ENCODE measurements around the gene PRR20D.
"Not testable (repeated sequence)": the region's sequence is repeated elsewhere in the genome, so short reads cannot be mapped to it uniquely, and the experiment has no call there.

PRR20D gene

DNA sequence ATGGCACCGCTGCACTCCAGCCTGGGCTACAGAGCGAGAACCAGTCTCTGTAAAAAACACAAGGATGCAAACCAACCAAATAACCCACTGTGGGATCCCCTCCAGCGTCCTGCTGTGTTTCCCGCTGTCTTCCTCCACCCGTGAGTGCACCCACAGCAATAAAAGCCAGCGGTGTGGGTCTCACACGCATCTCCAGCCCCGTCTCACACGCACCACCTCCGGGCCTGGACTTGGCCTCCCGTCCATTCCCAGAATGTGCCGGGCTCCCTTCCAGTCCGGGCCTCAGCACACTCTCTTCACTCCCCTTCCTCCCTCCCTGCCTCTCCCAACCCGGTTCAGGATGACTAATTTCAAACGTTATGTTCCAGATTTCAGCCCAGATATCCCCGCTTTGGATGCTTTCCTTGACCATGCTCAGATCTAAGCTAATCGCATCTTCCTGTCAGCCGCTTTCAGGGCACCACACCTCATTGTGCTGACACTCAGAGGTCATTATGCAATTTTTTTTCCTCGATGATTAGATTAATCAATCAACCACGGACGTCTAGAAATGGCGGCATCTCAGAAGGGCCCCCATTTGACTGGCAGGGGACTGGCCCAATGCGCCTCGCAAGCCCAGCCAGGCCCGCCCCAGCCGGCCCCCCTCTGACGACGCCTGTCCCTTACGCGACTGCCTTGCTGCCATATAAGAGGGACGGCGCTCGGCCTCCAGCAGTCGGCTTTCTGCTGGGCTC, 20.0 kb upstream of the PRR20D start, which contains the start of gene PRR20A:
TSS of gene PRR20A (plus strand) at position 684 of the 734 bp plus-strand sequence. CDS start 387 bp downstream, outside the sequence.
- not testable (repeated sequence) for H3K27me3 ChIP-seq (ENCODE audit: control insufficient read depth in 3 of 3, insufficient read depth in 3 of 3, low read depth in 1 of 3, low read length in 3 of 3); H3K9me3 ChIP-seq (replicated peaks in 1 of 2; ENCODE audit: control insufficient read depth in 2 of 2, insufficient read depth in 1 of 2, low read depth in 1 of 2, low read length in 2 of 2); H2BK12ac ChIP-seq (ENCODE audit: low read length); H2AK5ac ChIP-seq (ENCODE audit: low read depth, low read length); H3K18ac ChIP-seq (ENCODE audit: low read length); H3K27ac ChIP-seq (replicated peaks; ENCODE audit: low read length); H3K14ac ChIP-seq (ENCODE audit: low read length); H4K8ac ChIP-seq (ENCODE audit: low read depth, low read length); H3K4me3 ChIP-seq (ENCODE audit: low read length in 2 of 2); H4K91ac ChIP-seq (ENCODE audit: low read depth, low read length, poor library complexity); DNase-seq (ENCODE audit: low spot score); H3K36me3 ChIP-seq (replicated peaks in 1 of 2; ENCODE audit: control insufficient read depth in 2 of 2, insufficient read depth in 2 of 2, low read length in 2 of 2); H3K23ac ChIP-seq (ENCODE audit: low read depth, low read length, poor library complexity); H3K79me1 ChIP-seq (ENCODE audit: low read depth, low read length); H2BK5ac ChIP-seq (ENCODE audit: low read length); H2BK15ac ChIP-seq (ENCODE audit: low read length); H2AFZ ChIP-seq (ENCODE audit: low read length); H3K4ac ChIP-seq (ENCODE audit: low read length); H3K4me2 ChIP-seq (ENCODE audit: insufficient read depth, low read length, poor library complexity, severe bottlenecking); H3K9ac ChIP-seq (ENCODE audit: low read depth, low read length, poor library complexity); H2BK120ac ChIP-seq (ENCODE audit: low read depth, low read length); H3K4me1 ChIP-seq (ENCODE audit: control insufficient read depth in 2 of 2, insufficient read depth in 1 of 2, low read depth in 1 of 2, low read length in 2 of 2)
- WGBS, 2 donors (ENCODE audit: extremely low coverage in 2 of 2, insufficient read length in 2 of 2, insufficient replicate concordance in 1 of 2) = no CpG with 5 or more reads among the region's 34 CpGs

DNA sequence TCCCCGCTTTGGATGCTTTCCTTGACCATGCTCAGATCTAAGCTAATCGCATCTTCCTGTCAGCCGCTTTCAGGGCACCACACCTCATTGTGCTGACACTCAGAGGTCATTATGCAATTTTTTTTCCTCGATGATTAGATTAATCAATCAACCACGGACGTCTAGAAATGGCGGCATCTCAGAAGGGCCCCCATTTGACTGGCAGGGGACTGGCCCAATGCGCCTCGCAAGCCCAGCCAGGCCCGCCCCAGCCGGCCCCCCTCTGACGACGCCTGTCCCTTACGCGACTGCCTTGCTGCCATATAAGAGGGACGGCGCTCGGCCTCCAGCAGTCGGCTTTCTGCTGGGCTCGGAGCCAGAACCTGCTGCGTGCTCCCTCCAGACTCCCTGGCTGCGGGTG, 13.2 kb upstream of the PRR20D start, which contains the start of gene PRR20B:
TSS of gene PRR20B (plus strand) at position 301 of the 400 bp plus-strand sequence. CDS start 387 bp downstream, outside the sequence.
- not testable (repeated sequence) for H3K18ac ChIP-seq (ENCODE audit: low read length); H3K14ac ChIP-seq (ENCODE audit: low read length); H4K91ac ChIP-seq (ENCODE audit: low read depth, low read length, poor library complexity); H2AFZ ChIP-seq (ENCODE audit: low read length); H2AK5ac ChIP-seq (ENCODE audit: low read depth, low read length); H3K27me3 ChIP-seq (ENCODE audit: control insufficient read depth in 3 of 3, insufficient read depth in 3 of 3, low read depth in 1 of 3, low read length in 3 of 3); H3K36me3 ChIP-seq (replicated peaks in 1 of 2; ENCODE audit: control insufficient read depth in 2 of 2, insufficient read depth in 2 of 2, low read length in 2 of 2); H2BK120ac ChIP-seq (ENCODE audit: low read depth, low read length); H3K27ac ChIP-seq (replicated peaks; ENCODE audit: low read length); H2BK5ac ChIP-seq (ENCODE audit: low read length); H3K4ac ChIP-seq (ENCODE audit: low read length); H3K9ac ChIP-seq (ENCODE audit: low read depth, low read length, poor library complexity); DNase-seq (ENCODE audit: low spot score); H2BK15ac ChIP-seq (ENCODE audit: low read length); H3K4me1 ChIP-seq (ENCODE audit: control insufficient read depth in 2 of 2, insufficient read depth in 1 of 2, low read depth in 1 of 2, low read length in 2 of 2); H3K79me1 ChIP-seq (ENCODE audit: low read depth, low read length); H3K23ac ChIP-seq (ENCODE audit: low read depth, low read length, poor library complexity); H4K8ac ChIP-seq (ENCODE audit: low read depth, low read length); H3K4me2 ChIP-seq (ENCODE audit: insufficient read depth, low read length, poor library complexity, severe bottlenecking); H3K9me3 ChIP-seq (replicated peaks in 1 of 2; ENCODE audit: control insufficient read depth in 2 of 2, insufficient read depth in 1 of 2, low read depth in 1 of 2, low read length in 2 of 2); H2BK12ac ChIP-seq (ENCODE audit: low read length); H3K4me3 ChIP-seq (ENCODE audit: low read length in 2 of 2)
- no CpG with 5 or more reads among the region's 22 CpGs for WGBS, 2 donors (ENCODE audit: extremely low coverage in 2 of 2, insufficient read length in 2 of 2, insufficient replicate concordance in 1 of 2)

DNA sequence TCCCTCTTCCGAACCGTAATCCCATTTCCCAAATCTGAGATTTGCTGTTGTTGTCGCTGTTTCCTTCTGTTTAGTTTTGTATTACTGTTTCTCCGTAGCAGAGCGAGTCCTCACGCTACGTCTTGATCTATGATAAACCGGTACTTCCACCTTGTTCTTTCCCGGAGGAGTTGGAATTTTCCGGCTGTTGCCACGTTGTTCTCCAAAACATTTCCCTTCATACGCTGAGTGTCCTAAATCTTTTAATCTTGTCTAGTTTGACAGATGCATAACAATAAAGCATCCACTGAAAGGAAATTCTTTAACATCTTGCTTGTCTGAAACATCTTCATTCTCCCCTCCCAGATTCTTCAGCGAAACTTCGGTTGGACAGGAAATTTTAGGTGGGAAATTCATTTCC, 12.3 kb upstream of the PRR20D start:
- H3K36me3 ChIP-seq (replicated peaks in 1 of 2; ENCODE audit: control insufficient read depth in 2 of 2, insufficient read depth in 2 of 2, low read length in 2 of 2); H2BK120ac ChIP-seq (ENCODE audit: low read depth, low read length); H3K27ac ChIP-seq (replicated peaks; ENCODE audit: low read length); H2BK5ac ChIP-seq (ENCODE audit: low read length); H3K27me3 ChIP-seq (ENCODE audit: control insufficient read depth in 3 of 3, insufficient read depth in 3 of 3, low read depth in 1 of 3, low read length in 3 of 3); H2AFZ ChIP-seq (ENCODE audit: low read length); H3K79me1 ChIP-seq (ENCODE audit: low read depth, low read length); H2AK5ac ChIP-seq (ENCODE audit: low read depth, low read length); DNase-seq (ENCODE audit: low spot score); H3K4me1 ChIP-seq (ENCODE audit: control insufficient read depth in 2 of 2, insufficient read depth in 1 of 2, low read depth in 1 of 2, low read length in 2 of 2); H4K91ac ChIP-seq (ENCODE audit: low read depth, low read length, poor library complexity); H3K4me2 ChIP-seq (ENCODE audit: insufficient read depth, low read length, poor library complexity, severe bottlenecking); H3K23ac ChIP-seq (ENCODE audit: low read depth, low read length, poor library complexity); H3K4me3 ChIP-seq (ENCODE audit: low read length in 2 of 2); H2BK12ac ChIP-seq (ENCODE audit: low read length); H2BK15ac ChIP-seq (ENCODE audit: low read length); H3K18ac ChIP-seq (ENCODE audit: low read length); H3K14ac ChIP-seq (ENCODE audit: low read length); H4K8ac ChIP-seq (ENCODE audit: low read depth, low read length); H3K9ac ChIP-seq (ENCODE audit: low read depth, low read length, poor library complexity); H3K9me3 ChIP-seq (replicated peaks in 1 of 2; ENCODE audit: control insufficient read depth in 2 of 2, insufficient read depth in 1 of 2, low read depth in 1 of 2, low read length in 2 of 2); H3K4ac ChIP-seq (ENCODE audit: low read length): not testable (repeated sequence)
- no CpG with 5 or more reads among the region's 14 CpGs for WGBS, 2 donors (ENCODE audit: extremely low coverage in 2 of 2, insufficient read length in 2 of 2, insufficient replicate concordance in 1 of 2)

DNA sequence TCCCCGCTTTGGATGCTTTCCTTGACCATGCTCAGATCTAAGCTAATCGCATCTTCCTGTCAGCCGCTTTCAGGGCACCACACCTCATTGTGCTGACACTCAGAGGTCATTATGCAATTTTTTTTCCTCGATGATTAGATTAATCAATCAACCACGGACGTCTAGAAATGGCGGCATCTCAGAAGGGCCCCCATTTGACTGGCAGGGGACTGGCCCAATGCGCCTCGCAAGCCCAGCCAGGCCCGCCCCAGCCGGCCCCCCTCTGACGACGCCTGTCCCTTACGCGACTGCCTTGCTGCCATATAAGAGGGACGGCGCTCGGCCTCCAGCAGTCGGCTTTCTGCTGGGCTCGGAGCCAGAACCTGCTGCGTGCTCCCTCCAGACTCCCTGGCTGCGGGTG, 6.7 kb upstream of the PRR20D start, which contains the start of gene PRR20C:
TSS of gene PRR20C (plus strand) at position 301 of the 400 bp plus-strand sequence. CDS start 387 bp downstream, outside the sequence.
- H3K4ac ChIP-seq (ENCODE audit: low read length); H3K9me3 ChIP-seq (replicated peaks in 1 of 2; ENCODE audit: control insufficient read depth in 2 of 2, insufficient read depth in 1 of 2, low read depth in 1 of 2, low read length in 2 of 2); H2BK12ac ChIP-seq (ENCODE audit: low read length); H3K23ac ChIP-seq (ENCODE audit: low read depth, low read length, poor library complexity); H4K91ac ChIP-seq (ENCODE audit: low read depth, low read length, poor library complexity); H3K14ac ChIP-seq (ENCODE audit: low read length); H3K4me2 ChIP-seq (ENCODE audit: insufficient read depth, low read length, poor library complexity, severe bottlenecking); H3K27ac ChIP-seq (replicated peaks; ENCODE audit: low read length); H3K27me3 ChIP-seq (ENCODE audit: control insufficient read depth in 3 of 3, insufficient read depth in 3 of 3, low read depth in 1 of 3, low read length in 3 of 3); H2AK5ac ChIP-seq (ENCODE audit: low read depth, low read length); H2BK5ac ChIP-seq (ENCODE audit: low read length); H3K4me3 ChIP-seq (ENCODE audit: low read length in 2 of 2); H4K8ac ChIP-seq (ENCODE audit: low read depth, low read length); H3K18ac ChIP-seq (ENCODE audit: low read length); H3K9ac ChIP-seq (ENCODE audit: low read depth, low read length, poor library complexity); H2AFZ ChIP-seq (ENCODE audit: low read length); H3K36me3 ChIP-seq (replicated peaks in 1 of 2; ENCODE audit: control insufficient read depth in 2 of 2, insufficient read depth in 2 of 2, low read length in 2 of 2); H3K4me1 ChIP-seq (ENCODE audit: control insufficient read depth in 2 of 2, insufficient read depth in 1 of 2, low read depth in 1 of 2, low read length in 2 of 2); H2BK120ac ChIP-seq (ENCODE audit: low read depth, low read length); DNase-seq (ENCODE audit: low spot score); H3K79me1 ChIP-seq (ENCODE audit: low read depth, low read length); H2BK15ac ChIP-seq (ENCODE audit: low read length): not testable (repeated sequence)
- no CpG with 5 or more reads among the region's 22 CpGs for WGBS, 2 donors (ENCODE audit: extremely low coverage in 2 of 2, insufficient read length in 2 of 2, insufficient replicate concordance in 1 of 2)

Data from neuronal stem cell (in vitro differentiated cells).